IgD-negative memory B cell (primary cell): ENCODE results near the gene MALRD1. TPM values are rescaled to one million over a fixed set of nuclear protein-coding genes. Genes with fewer than 3 reads are reported as not detected.
"Not testable (repeated sequence)": the region's sequence is repeated elsewhere in the genome, so short reads cannot be mapped to it uniquely, and the experiment has no call there.

Experiments
- H3K27ac Mint-ChIP-seq, 3 donors: one replicate each; pipeline ENCODE4 v1.8.0; 2020 to 2022; ENCODE audit warnings: mild to moderate bottlenecking in 3 of 3, mixed read lengths in 3 of 3, moderate library complexity in 1 of 3
- H3K27me3 Mint-ChIP-seq: one replicate; pipeline ENCODE4 v1.8.0; 2021; ENCODE audit warnings: mixed read lengths
- H3K36me3 Mint-ChIP-seq: one replicate; pipeline ENCODE4 v1.8.0; 2020; ENCODE audit warnings: mild to moderate bottlenecking, mixed read lengths
- H3K4me1 Mint-ChIP-seq, 3 donors: one replicate each; pipeline ENCODE4 v1.8.0; 2020 to 2022; ENCODE audit warnings: mixed read lengths in 3 of 3, mild to moderate bottlenecking in 1 of 3
- H3K4me3 Mint-ChIP-seq, 4 donors: one replicate each; pipeline ENCODE4 v1.8.0; 2020 to 2022; ENCODE audit warnings: mild to moderate bottlenecking in 4 of 4, mixed read lengths in 4 of 4, moderate library complexity in 3 of 4
- H3K9me3 Mint-ChIP-seq, 3 donors: one replicate each; pipeline ENCODE4 v1.8.0; 2020 to 2021; ENCODE audit warnings: mixed read lengths in 3 of 3, mild to moderate bottlenecking in 1 of 3
- polyA plus RNA-seq: library from polyadenylated mRNA; unstranded; fragments of 300-500 nt; fragmentation: Illumina TruSeq; gene quantifications from one replicate; pipeline ENCODE4 v1.2.3, GENCODE V29; 2021

The MALRD1 gene
- polyA plus RNA-seq, 1 donor from 2014 or later = not detected

DNA sequence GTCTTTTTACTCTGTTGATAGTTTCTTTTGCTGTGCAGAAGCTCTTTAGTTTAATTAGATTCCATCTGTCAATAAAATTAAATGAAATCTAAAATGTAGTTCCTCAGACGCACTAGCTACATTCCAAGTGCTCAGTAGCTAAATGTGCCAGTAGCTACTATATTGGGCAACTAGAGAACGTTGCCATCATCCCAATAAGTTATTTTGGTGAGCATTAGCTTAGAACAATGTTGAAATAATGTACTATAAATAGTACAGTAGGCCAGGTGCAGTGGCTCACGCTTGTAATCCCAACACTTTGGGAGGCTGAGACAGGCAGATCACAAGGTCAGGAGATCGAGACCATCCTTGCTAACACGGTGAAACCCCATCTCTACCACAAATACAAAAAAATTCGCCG, 690.6 kb downstream of the MALRD1 start:
- not testable (repeated sequence) for H3K4me1 Mint-ChIP-seq, H3K27me3 Mint-ChIP-seq, H3K9me3 Mint-ChIP-seq, H3K4me3 Mint-ChIP-seq, H3K36me3 Mint-ChIP-seq, H3K27ac Mint-ChIP-seq

DNA sequence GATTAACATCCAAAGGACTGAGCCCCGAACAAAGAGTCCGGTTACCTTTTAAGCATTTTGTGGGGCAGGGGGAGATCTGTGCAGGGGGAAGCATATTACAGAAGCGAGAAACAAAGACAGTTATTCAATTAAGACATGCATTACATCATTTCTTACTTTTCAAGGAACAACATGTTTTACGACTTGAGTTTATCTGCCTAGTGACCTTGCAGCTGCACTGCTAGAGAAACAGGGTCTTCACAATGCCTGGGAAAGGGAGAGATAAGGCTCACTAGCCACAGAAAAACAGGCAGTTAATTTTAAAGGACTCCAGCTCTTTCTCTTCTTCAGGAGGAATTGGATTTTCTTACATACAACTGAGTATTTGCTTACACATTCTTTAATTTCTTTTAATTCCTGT, 693.5 kb downstream of the MALRD1 start:
- H3K27me3 Mint-ChIP-seq, H3K36me3 Mint-ChIP-seq, H3K9me3 Mint-ChIP-seq, H3K27ac Mint-ChIP-seq, H3K4me1 Mint-ChIP-seq, H3K4me3 Mint-ChIP-seq: not testable (repeated sequence)

DNA sequence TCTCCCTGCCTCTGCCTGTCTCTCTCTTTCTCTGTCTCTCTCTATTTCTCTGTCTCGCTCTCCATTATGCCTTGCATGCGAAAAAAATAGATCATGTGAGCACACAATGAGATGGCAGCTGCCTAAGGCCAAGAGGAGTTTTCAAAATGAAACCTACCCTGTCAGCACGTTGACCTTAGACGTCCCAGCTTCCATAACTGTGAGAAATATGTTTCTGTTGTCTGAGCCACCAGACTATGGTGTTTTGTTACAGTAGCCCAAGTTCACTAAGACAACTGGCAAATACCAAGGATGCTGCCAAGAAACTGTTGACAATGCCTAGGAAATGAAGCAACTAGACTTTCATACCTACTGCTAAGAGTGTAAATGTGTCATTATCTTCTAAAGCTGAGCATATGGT, 697.1 kb downstream of the MALRD1 start:
- H3K4me3 Mint-ChIP-seq = no peak overlapping the region
- peaks cover 2% of the 10 kb centered on the region for H3K36me3 Mint-ChIP-seq
- H3K27me3 Mint-ChIP-seq = no peaks in the 10 kb centered on the region
- peaks cover 0 to 17% (median 2%) of the 10 kb centered on the region in 3 donors for H3K9me3 Mint-ChIP-seq
- no peaks in the 10 kb centered on the region for H3K4me1 Mint-ChIP-seq
- H3K27ac Mint-ChIP-seq = no peak overlapping the region

DNA sequence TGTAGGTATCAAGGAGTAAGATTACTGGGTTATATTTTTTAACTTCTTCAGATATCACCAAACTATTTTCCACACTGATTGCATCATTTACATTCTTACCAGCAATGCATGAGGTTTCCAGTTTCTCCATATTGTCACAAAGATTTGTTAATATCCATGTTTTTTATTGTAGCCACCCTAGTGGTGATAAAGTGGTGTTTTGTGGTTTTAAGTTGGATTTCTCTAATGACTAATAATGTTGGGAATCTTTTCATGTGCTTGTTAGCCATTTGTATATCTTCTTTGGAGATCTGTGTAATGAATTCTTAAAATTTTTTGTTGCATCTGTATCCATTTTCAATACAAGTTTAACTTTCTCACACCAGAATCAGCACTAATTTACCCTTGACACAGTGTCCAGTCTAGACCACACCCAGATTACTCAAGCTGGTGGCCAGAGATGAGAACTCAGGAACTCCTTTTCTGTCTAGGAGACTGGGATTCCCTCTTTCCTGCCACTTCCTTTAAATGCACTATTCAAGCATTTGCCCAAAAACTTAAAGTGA, 700.7 kb downstream of the MALRD1 start:
- H3K4me1 Mint-ChIP-seq = no peaks in the 10 kb centered on the region
- no peaks in the 10 kb centered on the region for H3K27me3 Mint-ChIP-seq
- H3K4me3 Mint-ChIP-seq = no peak overlapping the region
- peaks cover 0 to 17% (median 4%) of the 10 kb centered on the region in 3 donors for H3K9me3 Mint-ChIP-seq
- no peaks in the 10 kb centered on the region for H3K36me3 Mint-ChIP-seq
- H3K27ac Mint-ChIP-seq = no peak overlapping the region

DNA sequence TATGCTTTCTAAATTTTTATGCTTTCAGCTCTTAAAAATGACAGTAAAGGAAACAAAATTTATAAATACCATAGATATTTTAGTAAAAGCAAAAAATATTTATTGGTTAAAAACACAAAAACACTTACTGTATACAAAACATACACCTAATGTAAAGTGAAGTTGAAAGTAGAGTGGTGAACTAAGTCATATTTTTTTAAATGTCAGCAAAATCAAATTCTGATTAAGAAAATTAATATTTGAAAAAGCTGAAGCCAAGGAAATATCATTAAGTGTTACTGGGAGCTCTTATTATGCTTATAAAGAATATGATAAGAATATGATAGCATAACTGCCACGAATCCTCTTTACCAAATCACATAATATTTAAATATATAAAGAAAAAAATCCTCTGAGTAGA, 702.4 kb downstream of the MALRD1 start:
- H3K27me3 Mint-ChIP-seq = no peaks in the 10 kb centered on the region
- no peaks in the 10 kb centered on the region for H3K36me3 Mint-ChIP-seq
- H3K27ac Mint-ChIP-seq = no peak overlapping the region
- H3K4me3 Mint-ChIP-seq = no peak overlapping the region
- no peaks in the 10 kb centered on the region for H3K4me1 Mint-ChIP-seq
- peaks cover 0 to 13% (median 2%) of the 10 kb centered on the region in 3 donors for H3K9me3 Mint-ChIP-seq

DNA sequence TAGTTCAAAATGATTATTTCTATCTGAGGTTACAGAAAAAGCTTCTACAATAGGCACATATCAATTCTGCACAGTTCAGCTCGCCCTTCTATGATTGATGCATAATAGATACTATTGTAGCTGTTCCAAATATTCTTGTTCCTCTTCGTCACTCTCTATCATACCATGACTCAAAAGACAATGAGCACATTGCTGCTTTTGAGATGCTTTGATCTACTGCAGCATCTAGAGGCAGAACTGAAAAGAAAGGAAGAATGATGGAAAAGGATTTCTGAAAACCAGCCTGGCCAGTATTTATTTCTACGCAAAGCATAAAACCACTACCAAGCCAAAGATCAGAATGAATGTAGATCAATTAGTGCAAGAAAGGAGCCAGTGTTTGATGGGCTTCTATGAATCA, 708.3 kb downstream of the MALRD1 start:
- no peaks in the 10 kb centered on the region for H3K27me3 Mint-ChIP-seq

DNA sequence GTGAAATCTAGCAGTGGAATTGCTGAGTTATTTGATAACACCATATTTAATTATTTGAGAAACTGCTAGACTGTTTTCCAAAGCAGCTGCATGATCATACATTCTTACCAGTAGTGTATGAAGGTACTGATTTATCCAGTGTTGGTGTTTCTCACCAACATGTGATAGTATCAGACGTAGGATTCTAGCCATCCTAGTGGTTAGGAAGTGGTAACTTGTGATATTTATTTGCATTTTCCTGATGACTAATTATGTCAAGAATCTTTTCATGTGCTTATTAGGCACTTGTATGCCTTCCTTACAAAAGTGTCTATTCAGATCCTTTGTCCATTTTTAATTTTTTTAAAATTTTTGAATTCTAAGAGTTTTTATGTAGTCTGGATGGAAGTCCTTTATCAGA, 713.4 kb downstream of the MALRD1 start:
- H3K9me3 Mint-ChIP-seq = peaks cover 0 to 8% (median 3%) of the 10 kb centered on the region in 3 donors
- H3K27ac Mint-ChIP-seq = no peak overlapping the region
- no peak overlapping the region for H3K4me3 Mint-ChIP-seq
- H3K36me3 Mint-ChIP-seq = no peaks in the 10 kb centered on the region
- H3K27me3 Mint-ChIP-seq = no peaks in the 10 kb centered on the region
- no peaks in the 10 kb centered on the region for H3K4me1 Mint-ChIP-seq

More for the DNA sequence above, 708.3 kb downstream of the MALRD1 start:
- Mint-ChIP-seq H3K4me3 (no peak overlapping the region), H3K4me1 (no peaks in the 10 kb centered on the region), H3K36me3 (no peaks in the 10 kb centered on the region), H3K9me3 (peaks cover 0 to 6% (median 0%) of the 10 kb centered on the region in 3 donors), H3K27ac (no peak overlapping the region)

DNA sequence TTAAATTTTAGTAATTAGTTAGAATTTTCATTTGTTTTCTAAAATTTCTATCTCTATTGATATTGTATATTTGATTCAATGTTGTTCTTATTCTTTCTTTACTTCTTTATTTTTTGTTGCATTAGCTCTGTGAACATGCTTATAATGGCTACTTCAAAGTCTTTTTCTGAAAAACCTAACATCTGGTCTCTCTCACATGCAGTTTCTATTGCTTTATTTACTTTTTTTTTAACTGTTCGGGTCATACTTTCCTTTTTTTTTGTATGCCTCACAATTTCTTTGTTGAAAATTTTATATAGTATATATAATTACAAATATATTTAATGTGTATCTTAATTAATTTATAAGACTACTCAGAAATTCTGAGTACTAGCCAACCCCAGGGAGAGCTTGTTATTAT, 715.5 kb downstream of the MALRD1 start:
- Mint-ChIP-seq H3K9me3 (peaks cover 0 to 14% (median 7%) of the 10 kb centered on the region in 3 donors), H3K4me3 (no peak overlapping the region), H3K36me3 (no peaks in the 10 kb centered on the region), H3K27ac (no peak overlapping the region), H3K27me3 (no peaks in the 10 kb centered on the region), H3K4me1 (no peaks in the 10 kb centered on the region)

DNA sequence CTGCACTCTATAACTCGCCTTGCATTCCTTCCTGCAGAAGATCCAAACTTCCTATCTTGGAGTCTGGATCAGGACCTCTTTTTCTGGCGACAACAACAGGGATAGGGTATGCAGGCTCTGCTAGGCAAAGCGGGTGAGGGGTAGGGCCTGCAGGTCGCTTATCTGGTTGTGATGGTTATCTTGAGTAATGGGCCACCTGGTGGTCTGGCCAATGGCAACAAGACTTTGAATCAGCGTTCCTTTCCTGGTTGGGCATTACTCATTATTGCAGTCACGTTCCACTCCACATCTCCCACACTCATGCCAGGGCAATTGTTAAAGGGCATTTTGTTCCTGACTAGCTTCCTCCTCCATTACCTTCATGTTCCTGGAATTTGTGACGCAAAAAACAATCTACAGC, 719.3 kb downstream of the MALRD1 start:
- Mint-ChIP-seq H3K4me1 (peaks cover 0 to 1% (median 0%) of the 10 kb centered on the region in 3 donors), H3K9me3 (peaks cover 0 to 19% (median 8%) of the 10 kb centered on the region in 3 donors)

DNA sequence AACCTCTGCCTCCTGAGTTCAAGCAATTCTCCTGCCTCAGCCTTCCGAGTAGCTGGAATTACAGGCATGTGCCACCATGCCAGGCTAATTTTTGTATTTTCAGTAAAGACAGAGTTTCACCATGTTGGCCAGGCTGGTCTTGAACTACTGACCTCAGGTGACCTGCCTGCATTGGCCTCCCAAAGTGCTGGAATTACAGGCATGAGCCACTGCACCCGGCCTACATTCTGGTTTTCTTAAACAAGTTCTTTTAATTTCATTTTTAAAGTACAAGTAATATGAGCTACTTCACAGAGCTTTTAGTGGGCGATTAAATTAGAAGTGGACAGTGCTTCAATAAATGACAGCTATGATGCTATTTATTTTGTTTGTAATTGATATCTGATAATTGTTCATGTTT, 721.2 kb downstream of the MALRD1 start:
- H3K27me3 Mint-ChIP-seq, H3K27ac Mint-ChIP-seq, H3K36me3 Mint-ChIP-seq, H3K4me3 Mint-ChIP-seq, H3K4me1 Mint-ChIP-seq: not testable (repeated sequence)
- H3K9me3 Mint-ChIP-seq = peaks cover 0 to 22% (median 6%) of the 10 kb centered on the region in 3 donors

More for the DNA sequence above, 719.3 kb downstream of the MALRD1 start:
- no peaks in the 10 kb centered on the region for H3K36me3 Mint-ChIP-seq
- H3K4me3 Mint-ChIP-seq = no peak overlapping the region
- no peak overlapping the region for H3K27ac Mint-ChIP-seq
- H3K27me3 Mint-ChIP-seq = no peaks in the 10 kb centered on the region

DNA sequence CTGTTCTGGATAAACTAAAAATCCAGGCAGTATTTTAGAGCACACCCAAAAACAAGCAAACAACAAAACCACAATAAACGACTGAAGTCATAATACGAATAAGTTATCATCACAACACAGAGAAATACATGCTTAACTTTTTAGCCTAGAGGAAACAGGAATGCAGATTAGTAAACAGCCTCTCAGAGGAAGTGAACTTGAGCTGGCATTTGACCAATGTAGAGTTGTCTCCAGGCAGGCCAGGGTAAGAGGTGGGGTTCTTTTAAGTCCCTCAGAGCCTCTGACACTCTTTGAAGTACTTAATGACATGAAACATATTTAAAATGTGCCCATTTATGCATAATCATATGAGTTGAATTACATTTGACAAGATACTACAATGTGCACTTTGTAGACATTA, 724.4 kb downstream of the MALRD1 start:
- H3K9me3 Mint-ChIP-seq = peaks cover 2 to 15% (median 9%) of the 10 kb centered on the region in 3 donors
- no peak overlapping the region for H3K27ac Mint-ChIP-seq
- H3K4me1 Mint-ChIP-seq = peaks cover 0 to 1% (median 0%) of the 10 kb centered on the region in 3 donors
- no peak overlapping the region for H3K4me3 Mint-ChIP-seq
- H3K27me3 Mint-ChIP-seq = no peaks in the 10 kb centered on the region
- no peaks in the 10 kb centered on the region for H3K36me3 Mint-ChIP-seq

DNA sequence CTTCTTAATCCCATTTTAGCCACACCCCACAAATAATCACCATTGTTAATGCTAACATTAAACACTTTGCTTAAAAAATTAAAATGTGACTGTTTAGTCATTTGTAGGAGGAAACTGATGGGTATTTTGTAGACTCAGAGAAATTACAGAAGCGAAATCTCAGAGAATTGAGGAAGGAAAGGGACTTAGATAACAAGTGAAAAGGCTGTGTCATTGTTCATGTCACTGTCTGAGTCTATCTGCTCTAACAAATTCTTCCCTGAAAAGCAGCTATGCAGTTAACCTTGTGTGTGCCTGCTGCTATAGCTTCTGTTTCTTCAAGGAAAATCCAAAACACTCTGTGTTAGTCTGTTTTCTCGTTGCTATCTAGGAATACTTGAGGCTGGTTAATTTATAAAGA, 726.7 kb downstream of the MALRD1 start:
- Mint-ChIP-seq H3K27me3 (no peaks in the 10 kb centered on the region), H3K27ac (no peak overlapping the region), H3K4me1 (no peaks in the 10 kb centered on the region), H3K36me3 (no peaks in the 10 kb centered on the region), H3K9me3 (peaks cover 2 to 13% (median 11%) of the 10 kb centered on the region in 3 donors), H3K4me3 (no peak overlapping the region)

DNA sequence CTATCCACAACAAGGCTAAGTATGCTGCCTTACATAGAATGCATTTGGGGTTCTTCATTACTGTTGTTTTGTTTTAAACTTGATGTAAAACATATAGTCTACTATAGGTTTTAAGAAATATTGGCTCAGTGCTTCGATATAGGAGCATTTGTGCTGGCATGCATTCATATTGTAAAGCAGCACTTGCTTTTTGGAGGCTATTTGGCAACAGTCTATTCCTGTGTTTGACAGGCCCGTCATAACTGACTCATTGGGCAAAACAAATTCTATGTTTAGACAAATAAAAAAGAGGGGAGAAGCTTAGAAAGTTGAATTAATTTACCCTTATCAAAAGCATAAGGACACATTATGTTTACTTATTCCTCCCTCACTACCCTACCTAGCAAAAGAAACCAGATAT, 729.2 kb downstream of the MALRD1 start:
- no peak overlapping the region for H3K4me3 Mint-ChIP-seq
- H3K4me1 Mint-ChIP-seq = no peaks in the 10 kb centered on the region
- no peak overlapping the region for H3K27ac Mint-ChIP-seq
- no peaks in the 10 kb centered on the region for H3K36me3 Mint-ChIP-seq
- H3K27me3 Mint-ChIP-seq = no peaks in the 10 kb centered on the region
- peaks cover 2 to 12% (median 8%) of the 10 kb centered on the region in 3 donors for H3K9me3 Mint-ChIP-seq

DNA sequence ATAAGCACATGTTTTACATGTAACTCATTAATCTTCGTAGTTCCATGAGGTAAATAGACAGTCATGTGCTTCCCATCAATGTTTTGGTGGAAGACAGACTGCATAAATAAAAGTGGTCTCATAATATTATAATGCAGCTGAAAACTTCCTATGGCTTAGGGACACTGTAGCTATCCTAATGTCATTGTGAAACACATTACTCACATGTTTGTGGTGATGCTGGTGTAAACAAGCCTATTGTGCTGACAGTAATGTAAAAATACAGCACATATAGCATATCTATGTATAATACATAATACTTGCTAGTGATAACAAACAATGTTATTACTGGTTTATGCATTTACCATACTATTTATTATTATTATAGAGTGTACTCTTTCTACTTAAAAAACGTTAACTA, 730.4 kb downstream of the MALRD1 start:
- Mint-ChIP-seq H3K4me3 (no peak overlapping the region), H3K36me3 (no peaks in the 10 kb centered on the region), H3K27me3 (no peaks in the 10 kb centered on the region), H3K27ac (no peak overlapping the region), H3K4me1 (no peaks in the 10 kb centered on the region), H3K9me3 (peaks cover 0 to 12% (median 0%) of the 10 kb centered on the region in 3 donors)

DNA sequence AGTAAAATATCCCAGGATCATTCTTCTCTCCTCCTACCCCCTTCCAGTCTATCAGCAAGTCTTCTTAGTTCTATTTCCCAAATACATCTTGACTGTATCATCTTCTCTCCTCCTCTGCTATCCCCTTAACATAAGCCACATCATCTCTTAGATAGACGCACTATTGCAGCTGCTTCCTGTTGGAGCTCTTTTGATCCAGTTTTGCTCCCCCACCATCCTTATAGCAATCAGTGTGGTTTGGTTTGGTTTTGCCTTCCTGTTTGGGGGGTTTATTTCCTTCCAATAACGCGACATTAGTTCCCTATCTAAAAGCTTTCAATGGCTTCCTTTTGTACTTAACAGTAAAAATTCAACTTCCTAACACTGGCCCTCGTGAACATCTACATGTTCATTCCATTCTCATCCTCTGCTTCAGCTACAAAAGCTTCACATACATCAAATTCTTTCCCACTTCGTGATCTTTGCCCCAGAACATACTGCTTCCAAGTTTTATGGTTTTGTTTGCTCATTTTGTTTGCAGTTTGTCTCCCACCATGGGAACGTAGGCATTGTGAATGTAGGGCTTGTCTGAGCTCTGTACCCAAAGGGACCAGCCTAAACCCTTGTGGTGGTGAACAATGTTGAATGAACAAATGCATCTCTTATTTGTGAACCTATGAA, 734.0 kb downstream of the MALRD1 start:
- H3K27ac Mint-ChIP-seq = no peak overlapping the region

DNA sequence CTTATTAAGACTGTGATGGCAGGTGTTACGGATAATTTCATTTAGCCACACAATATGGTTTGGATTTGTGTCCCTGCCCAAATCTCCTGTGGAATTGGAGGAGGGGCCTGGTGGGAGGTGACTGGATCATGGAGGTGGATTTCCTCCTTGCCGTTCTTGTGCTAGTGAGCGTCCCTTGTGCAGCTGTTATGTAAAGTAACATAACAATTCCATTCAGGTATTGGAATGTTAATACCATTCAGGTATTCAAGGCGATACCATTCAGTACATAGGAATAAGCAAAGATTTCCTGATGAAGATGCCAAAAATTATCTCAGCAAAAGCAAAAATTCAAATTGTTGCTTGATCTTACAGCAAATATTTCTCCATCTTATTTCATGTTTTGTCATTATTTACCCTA, 735.1 kb downstream of the MALRD1 start:
- H3K4me1 Mint-ChIP-seq = no peaks in the 10 kb centered on the region
- H3K27me3 Mint-ChIP-seq = peaks cover 1% of the 10 kb centered on the region
- no peak overlapping the region for H3K4me3 Mint-ChIP-seq
- peaks cover 2% of the 10 kb centered on the region for H3K36me3 Mint-ChIP-seq
- no peak overlapping the region for H3K27ac Mint-ChIP-seq
- peaks cover 0 to 3% (median 0%) of the 10 kb centered on the region in 3 donors for H3K9me3 Mint-ChIP-seq

More for the DNA sequence above, 734.0 kb downstream of the MALRD1 start:
- H3K4me3 Mint-ChIP-seq = no peak overlapping the region
- no peaks in the 10 kb centered on the region for H3K4me1 Mint-ChIP-seq
- H3K36me3 Mint-ChIP-seq = peaks cover 2% of the 10 kb centered on the region
- H3K27me3 Mint-ChIP-seq = no peaks in the 10 kb centered on the region
- peaks cover 0 to 5% (median 0%) of the 10 kb centered on the region in 3 donors for H3K9me3 Mint-ChIP-seq
